Stomach (tissue), 4 donors: ENCODE data around the gene SLBP.

Experiments
- EP300 ChIP-seq: sonication (generic); formaldehyde crosslinking; IDR thresholded peaks from one replicate; pipeline ENCODE4 v1.6.1; 2017; ENCODE audit warnings: antibody characterized with exemption
- POLR2A ChIP-seq, 4 donors: fragments of 450-650 bp; IDR thresholded peaks; one replicate each; pipeline ENCODE4 v1.6.1; 2016; ENCODE audit warnings: antibody characterized with exemption in 4 of 4, control low read depth in 2 of 4, mild to moderate bottlenecking in 1 of 4, moderate library complexity in 1 of 4
- POLR2AphosphoS5 ChIP-seq, 3 donors: sonication (generic); formaldehyde crosslinking; IDR thresholded peaks; one replicate each; pipeline ENCODE4 v1.6.1; 2016; ENCODE audit warnings: antibody characterized with exemption in 3 of 3
- TF ChIP-seq, protein P1 (sequence below), 7 experiments: fragments of 450-650 bp in 4 of 7; fragments of 200-600 bp in 3 of 7; sonication (generic) in 3 of 7; IDR thresholded peaks; one replicate each; pipeline ENCODE4 v1.5.1; 2016 to 2019; ENCODE audit warnings: antibody characterized with exemption in 7 of 7, control low read depth in 2 of 7, mild to moderate bottlenecking in 1 of 7

DNA sequence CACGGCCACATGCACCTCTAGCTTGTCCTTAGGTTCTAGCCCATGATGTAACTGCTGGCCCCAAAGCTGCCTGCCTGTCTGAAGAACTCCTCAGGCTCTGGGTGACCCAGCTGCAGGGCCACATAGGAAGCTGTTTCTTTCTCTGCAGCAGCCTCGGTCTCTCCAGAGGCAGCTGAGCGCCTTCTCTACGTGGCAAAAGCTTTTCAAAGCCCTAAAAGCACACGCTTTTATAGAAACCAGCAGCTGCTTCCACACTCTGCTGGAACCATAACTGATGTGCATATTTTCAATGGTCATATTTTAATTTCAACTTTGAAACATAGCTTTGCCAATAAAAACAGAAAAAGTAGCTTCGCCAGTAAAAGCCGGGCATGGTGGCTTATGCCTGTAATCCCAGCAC, 65.4 kb downstream of the SLBP start:
- TF ChIP-seq POLR2A (IDR thresholded peaks at IDR 0.05) (no peak), EP300 (no peak), POLR2AphosphoS5 (IDR thresholded peaks at IDR 0.05) (no peak)
- TF ChIP-seq, protein P1, sequence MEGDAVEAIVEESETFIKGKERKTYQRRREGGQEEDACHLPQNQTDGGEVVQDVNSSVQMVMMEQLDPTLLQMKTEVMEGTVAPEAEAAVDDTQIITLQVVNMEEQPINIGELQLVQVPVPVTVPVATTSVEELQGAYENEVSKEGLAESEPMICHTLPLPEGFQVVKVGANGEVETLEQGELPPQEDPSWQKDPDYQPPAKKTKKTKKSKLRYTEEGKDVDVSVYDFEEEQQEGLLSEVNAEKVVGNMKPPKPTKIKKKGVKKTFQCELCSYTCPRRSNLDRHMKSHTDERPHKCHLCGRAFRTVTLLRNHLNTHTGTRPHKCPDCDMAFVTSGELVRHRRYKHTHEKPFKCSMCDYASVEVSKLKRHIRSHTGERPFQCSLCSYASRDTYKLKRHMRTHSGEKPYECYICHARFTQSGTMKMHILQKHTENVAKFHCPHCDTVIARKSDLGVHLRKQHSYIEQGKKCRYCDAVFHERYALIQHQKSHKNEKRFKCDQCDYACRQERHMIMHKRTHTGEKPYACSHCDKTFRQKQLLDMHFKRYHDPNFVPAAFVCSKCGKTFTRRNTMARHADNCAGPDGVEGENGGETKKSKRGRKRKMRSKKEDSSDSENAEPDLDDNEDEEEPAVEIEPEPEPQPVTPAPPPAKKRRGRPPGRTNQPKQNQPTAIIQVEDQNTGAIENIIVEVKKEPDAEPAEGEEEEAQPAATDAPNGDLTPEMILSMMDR (IDR thresholded peaks at IDR 0.05) = no peak
